H1 (cell line): Measurements from ENCODE around the gene FAM174A. TPM values are rescaled to one million over a fixed set of nuclear protein-coding genes. Genes with fewer than 3 reads are reported as not detected.

ENCODE experiments used
- CTCF ChIA-PET: fragments of 300-600 bp; sonication (Branson Sonifier 250); formaldehyde crosslinking; loops from one replicate; lab custom pipeline; 2021; ENCODE audit not compliant: partially characterized antibody; lab: Charles Lee
- POLR2A ChIA-PET: fragments of 300-600 bp; sonication (Branson Sonifier 250); formaldehyde crosslinking; loops from one replicate; lab custom pipeline; 2021; ENCODE audit warnings: inconsistent platforms; ENCODE audit not compliant: partially characterized antibody; lab: Charles Lee
- DNase-seq, 2 experiments: peaks; one replicate each; pipeline versions ENCODE4 v3.0.0 to v3.0.0-alpha.2; 2010 to 2022; ENCODE audit warnings: low spot score in 2 of 2, low read depth in 1 of 2, mixed read lengths in 1 of 2
- FAIRE-seq: peaks from 2 replicates; lab custom pipeline; 2011; peaks lifted over from hg19 to GRCh38; lab: Jason Lieb, UNC
- H2AFZ ChIP-seq: 2 replicates; pipeline ENCODE4 v1.8.1; 2012; ENCODE audit warnings: low read length, inconsistent platforms
- H2AK5ac ChIP-seq: 2 replicates; pipeline ENCODE4 v1.6.1; 2013; ENCODE audit warnings: low read depth, low read length
- H2BK120ac ChIP-seq: replicated peaks from 2 replicates; pipeline ENCODE3; 2013; ENCODE audit warnings: low read depth, low read length, inconsistent platforms
- H2BK12ac ChIP-seq: 2 replicates; pipeline ENCODE4 v1.6.1; 2013; ENCODE audit warnings: low read depth, low read length
- H2BK15ac ChIP-seq: 2 replicates; pipeline ENCODE4 v1.6.1; 2013; ENCODE audit warnings: low read length
- H2BK20ac ChIP-seq: 2 replicates; pipeline ENCODE4 v1.6.1; 2013; ENCODE audit warnings: low read length
- H2BK5ac ChIP-seq: 2 replicates; pipeline ENCODE4 v1.6.1; 2013; ENCODE audit warnings: low read depth, low read length
- H3K14ac ChIP-seq: 2 replicates; pipeline ENCODE4 v1.6.1; 2013; ENCODE audit warnings: inconsistent platforms; ENCODE audit not compliant: insufficient read length
- H3K18ac ChIP-seq: 2 replicates; pipeline ENCODE4 v1.6.1; 2013; ENCODE audit warnings: low read length; ENCODE audit errors: extremely low read depth
- H3K23ac ChIP-seq: 2 replicates; pipeline ENCODE4 v1.6.1; 2013; ENCODE audit warnings: inconsistent platforms; ENCODE audit not compliant: insufficient read length
- H3K23me2 ChIP-seq: 2 replicates; pipeline ENCODE4 v1.6.1; 2013; ENCODE audit warnings: low read depth, low read length
- H3K27ac ChIP-seq: 2 replicates; pipeline ENCODE4 v1.6.1; 2011; ENCODE audit warnings: low read depth, low read length, inconsistent platforms
- H3K27me3 ChIP-seq, 4 experiments: replicated peaks in 1 of 4; 1 replicate in 1 of 4; 2 replicates in 3 of 4; pipeline versions ENCODE4 v1.6.1 to v1.8.1; 2011 to 2013; ENCODE audit warnings: low read length in 3 of 4, mild to moderate bottlenecking in 3 of 4, inconsistent platforms in 2 of 4, mixed read lengths in 2 of 4, moderate library complexity in 1 of 4; ENCODE audit not compliant: control insufficient read depth in 3 of 4, insufficient read depth in 3 of 4; ENCODE audit errors: extremely low read depth in 1 of 4
- H3K36me3 ChIP-seq, 4 experiments: 2 replicates each; pipeline versions ENCODE4 v1.6.1 to v1.8.1; 2011 to 2013; ENCODE audit warnings: mild to moderate bottlenecking in 4 of 4, low read length in 3 of 4, moderate library complexity in 2 of 4, control low read depth in 1 of 4, inconsistent platforms in 1 of 4; ENCODE audit not compliant: insufficient read depth in 4 of 4, control insufficient read depth in 2 of 4
- H3K4ac ChIP-seq: replicated peaks from 2 replicates; pipeline ENCODE3; 2013; ENCODE audit warnings: low read length, low read depth, mixed read lengths, inconsistent platforms; ENCODE audit not compliant: insufficient read length
- H3K4me1 ChIP-seq, 4 experiments: replicated peaks in 1 of 4; 1 replicate in 1 of 4; 2 replicates in 3 of 4; pipeline versions ENCODE4 v1.6.1 to v1.8.1; 2011 to 2013; ENCODE audit warnings: low read length in 3 of 4, inconsistent platforms in 2 of 4, mixed read lengths in 1 of 4; ENCODE audit not compliant: insufficient read depth in 4 of 4, control insufficient read depth in 3 of 4
- H3K4me2 ChIP-seq, 2 experiments: 2 replicates each; pipeline versions ENCODE4 v1.6.1 to v1.8.1; 2011 to 2013; ENCODE audit warnings: low read depth in 2 of 2, low read length in 2 of 2, control low read depth in 1 of 2, inconsistent platforms in 1 of 2, mild to moderate bottlenecking in 1 of 2; ENCODE audit not compliant: insufficient read depth in 1 of 2
- H3K4me3 ChIP-seq, 4 experiments: fragments of 200-600, 300-600 bp in 1 of 4; sonication (generic), shearing (Covaris generic), sonication (Bioruptor Twin) in 1 of 4; 2 replicates each; pipeline versions ENCODE4 v1.5.1 to v1.8.1; 2011 to 2016; ENCODE audit warnings: low read length in 4 of 4, low read depth in 3 of 4, control low read depth in 2 of 4, inconsistent platforms in 2 of 4, mild to moderate bottlenecking in 2 of 4, mixed read lengths in 1 of 4, moderate library complexity in 1 of 4; ENCODE audit not compliant: insufficient read depth in 2 of 4; ENCODE audit errors: extremely low read depth in 1 of 4
- H3K56ac ChIP-seq: replicated peaks from 2 replicates; pipeline ENCODE3; 2013; ENCODE audit warnings: low read depth, mild to moderate bottlenecking, mixed read lengths, low read length, inconsistent platforms; ENCODE audit not compliant: insufficient read length
- H3K79me1 ChIP-seq: 2 replicates; pipeline ENCODE4 v1.6.1; 2013; ENCODE audit warnings: low read depth, low read length, control low read depth
- H3K79me2 ChIP-seq, 2 experiments: 2 replicates each; pipeline versions ENCODE4 v1.6.1 to v1.8.1; 2012 to 2013; ENCODE audit warnings: low read length in 2 of 2, mild to moderate bottlenecking in 2 of 2, inconsistent platforms in 1 of 2; ENCODE audit not compliant: insufficient read depth in 2 of 2, control insufficient read depth in 1 of 2
- H3K9ac ChIP-seq, 4 experiments: replicated peaks in 1 of 4; 1 replicate in 1 of 4; 2 replicates in 3 of 4; pipeline versions ENCODE4 v1.6.1 to v1.8.1; 2011 to 2013; ENCODE audit warnings: low read depth in 3 of 4, low read length in 3 of 4, control low read depth in 2 of 4, mild to moderate bottlenecking in 2 of 4, moderate library complexity in 2 of 4, inconsistent platforms in 1 of 4; ENCODE audit errors: extremely low read depth in 1 of 4
- H3K9me3 ChIP-seq, 2 experiments: 2 replicates each; pipeline versions ENCODE4 v1.6.1 to v1.8.1; 2012 to 2013; ENCODE audit warnings: mild to moderate bottlenecking in 2 of 2, moderate library complexity in 2 of 2, control low read depth in 1 of 2, inconsistent platforms in 1 of 2, low read depth in 1 of 2, low read length in 1 of 2, mixed read lengths in 1 of 2; ENCODE audit not compliant: insufficient read depth in 2 of 2
- H4K20me1 ChIP-seq, 2 experiments: replicated peaks in 1 of 2; 2 replicates each; pipeline versions ENCODE3 to v1.8.1; 2011 to 2013; ENCODE audit warnings: inconsistent platforms in 2 of 2, low read length in 2 of 2, mild to moderate bottlenecking in 1 of 2; ENCODE audit not compliant: insufficient read depth in 2 of 2, control insufficient read depth in 1 of 2
- H4K5ac ChIP-seq: 2 replicates; pipeline ENCODE4 v1.6.1; 2013; ENCODE audit warnings: low read length, low read depth, mixed read lengths, inconsistent platforms; ENCODE audit not compliant: insufficient read length
- H4K8ac ChIP-seq: 2 replicates; pipeline ENCODE4 v1.8.0; 2013; ENCODE audit warnings: mild to moderate bottlenecking, moderate library complexity, low read length, inconsistent platforms; ENCODE audit not compliant: insufficient read depth; ENCODE audit errors: extremely low read depth
- H4K91ac ChIP-seq: replicated peaks from 2 replicates; pipeline ENCODE3; 2013; ENCODE audit warnings: low read length, mixed read lengths, inconsistent platforms; ENCODE audit not compliant: insufficient read length
- CBX8 ChIP-seq: fragments of 300-800, 300-1000 bp; sonication (generic); IDR thresholded peaks from 2 replicates; pipeline ENCODE4 v1.7.1; 2016; ENCODE audit warnings: low read depth, low read length, borderline replicate concordance
- KDM5A ChIP-seq: fragments of 200-600 bp; IDR thresholded peaks from 2 replicates; pipeline ENCODE4 v1.7.1; 2012; ENCODE audit warnings: mild to moderate bottlenecking, low read length, inconsistent platforms, mixed read lengths
- RBBP5 ChIP-seq: IDR thresholded peaks from 2 replicates; pipeline ENCODE4 v1.7.1; 2012; ENCODE audit warnings: low read depth, mild to moderate bottlenecking, inconsistent platforms, low read length, moderate library complexity, borderline replicate concordance
- SIRT6 ChIP-seq: IDR thresholded peaks from one replicate; pipeline ENCODE4 v1.7.1; 2012; ENCODE audit warnings: low read length, inconsistent platforms
- SP4 ChIP-seq: IDR thresholded peaks from 2 replicates; pipeline ENCODE4 v1.6.1; 2012; ENCODE audit warnings: low read length, inconsistent platforms
- YY1 ChIP-seq: IDR thresholded peaks from 2 replicates; pipeline ENCODE4 v1.6.1; 2011; ENCODE audit warnings: low read depth, mild to moderate bottlenecking, low read length
- WGBS, 2 experiments: shearing (Covaris generic) in 1 of 2; methylation state at CpG; one replicate each; pipeline versions ENCODE4 v1.1.6 to v1.1.7; 2013 to 2015; ENCODE audit warnings: low lambda C conversion rate in 2 of 2, mixed read lengths in 2 of 2, inconsistent platforms in 1 of 2, low coverage in 1 of 2, missing lambda C conversion rate in 1 of 2; ENCODE audit not compliant: insufficient replicate concordance in 2 of 2, insufficient coverage in 1 of 2, insufficient read length in 1 of 2; ENCODE audit errors: extremely low coverage in 1 of 2, missing lambda C conversion rate in 1 of 2; 5-methylcytosine and 5-hydroxymethylcytosine counted together
- polyA plus RNA-seq, 7 experiments: library from polyadenylated mRNA; depleted of rRNA in 3 of 7; stranded (reverse) in 5 of 7; unstranded in 2 of 7; fragments of >200 nt in 5 of 7; fragments of 200-250 nt in 2 of 7; gene quantifications; 1 replicate in 5 of 7; 2 replicates in 1 of 7; 4 replicates in 1 of 7; pipeline versions ENCODE4 v1.2.1 to v1.2.3, GENCODE V29; 2011 to 2013; ENCODE audit warnings: missing spikeins in 2 of 7, mixed read lengths in 2 of 7
- total RNA-seq: library from RNA; stranded (reverse); fragmentation: NEBNext Ultra II Directional; extraction: Animal tissue kit (Norgen Biotek cat#: 25700); gene quantifications from 2 replicates; pipeline ENCODE4 v1.2.1, GENCODE V29; 2021
- TF ChIP-seq, protein P1 (sequence below): IDR thresholded peaks from 2 replicates; pipeline ENCODE4 v1.6.1; 2012; ENCODE audit warnings: low read length, inconsistent platforms

FAM174A gene
- total and polyA plus RNA-seq, 2 of the 8 experiments (the other 6 are each of a cell fraction or from before 2014, with no cell fraction given) = 3.9 to 5.3 TPM

DNA sequence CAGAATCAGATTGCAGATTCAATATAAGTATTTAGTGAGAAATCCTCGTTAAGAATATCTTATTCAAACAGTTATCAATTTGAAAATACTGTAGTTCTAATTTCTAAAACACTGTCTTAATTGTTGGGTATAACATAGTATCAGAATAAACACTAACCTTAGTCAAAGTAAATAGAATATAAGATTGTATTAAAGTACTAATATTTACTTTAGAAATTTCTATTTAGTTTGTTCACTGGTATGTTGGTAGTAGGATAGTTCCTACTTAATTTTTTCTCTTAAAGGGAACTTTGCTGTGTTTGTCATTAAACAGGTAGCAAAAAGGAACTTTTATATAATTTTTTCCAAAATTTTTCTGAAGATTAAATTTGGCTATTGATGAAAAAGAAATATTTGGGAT lies 42.3 kb downstream of the FAM174A start:
- no peaks in the 10 kb centered on the region for H3K4me1 ChIP-seq
- DNase-seq (no peak), FAIRE-seq (no peak)
- H3K23ac ChIP-seq = no peak overlapping the region
- H3K56ac ChIP-seq = no peak overlapping the region
- H2BK15ac ChIP-seq = no peak overlapping the region
- H2AK5ac ChIP-seq = no peak overlapping the region
- no peak overlapping the region for H2BK120ac ChIP-seq
- H4K5ac ChIP-seq = no peak overlapping the region
- no peak overlapping the region for H2BK20ac ChIP-seq
- POLR2A ChIA-PET = no interaction called here
- WGBS, 2 experiments = 88% methylated on average over 1 of the region's 1 CpG; no CpG with 5 or more reads in 1 of the 2 experiments
- CTCF ChIA-PET = no interaction called here
- no peaks in the 10 kb centered on the region for H3K36me3 ChIP-seq
- no peak overlapping the region for H3K27ac ChIP-seq
- H3K4ac ChIP-seq = no peak overlapping the region
- no peak overlapping the region for H3K18ac ChIP-seq
- H4K20me1 ChIP-seq = no peaks in the 10 kb centered on the region
- no peak overlapping the region for H2BK5ac ChIP-seq
- no peak overlapping the region for H3K14ac ChIP-seq
- H3K23me2 ChIP-seq = no peaks in the 10 kb centered on the region
- H3K4me3 ChIP-seq = no peak overlapping the region
- no peaks in the 10 kb centered on the region for H3K79me2 ChIP-seq
- H3K9ac ChIP-seq = no peak overlapping the region
- H2BK12ac ChIP-seq = no peak overlapping the region
- H3K27me3 ChIP-seq = peaks cover 0 to 1% (median 0%) of the 10 kb centered on the region in 4 experiments; a peak in 1 of 7 replicates
- H4K8ac ChIP-seq = no peak overlapping the region
- H2AFZ ChIP-seq = no peak overlapping the region
- no peak overlapping the region for H4K91ac ChIP-seq
- no peak overlapping the region for H3K4me2 ChIP-seq
- no peaks in the 10 kb centered on the region for H3K79me1 ChIP-seq
- no peaks in the 10 kb centered on the region for H3K9me3 ChIP-seq
- TF ChIP-seq SP4 = no peak
- TF ChIP-seq, protein P1, sequence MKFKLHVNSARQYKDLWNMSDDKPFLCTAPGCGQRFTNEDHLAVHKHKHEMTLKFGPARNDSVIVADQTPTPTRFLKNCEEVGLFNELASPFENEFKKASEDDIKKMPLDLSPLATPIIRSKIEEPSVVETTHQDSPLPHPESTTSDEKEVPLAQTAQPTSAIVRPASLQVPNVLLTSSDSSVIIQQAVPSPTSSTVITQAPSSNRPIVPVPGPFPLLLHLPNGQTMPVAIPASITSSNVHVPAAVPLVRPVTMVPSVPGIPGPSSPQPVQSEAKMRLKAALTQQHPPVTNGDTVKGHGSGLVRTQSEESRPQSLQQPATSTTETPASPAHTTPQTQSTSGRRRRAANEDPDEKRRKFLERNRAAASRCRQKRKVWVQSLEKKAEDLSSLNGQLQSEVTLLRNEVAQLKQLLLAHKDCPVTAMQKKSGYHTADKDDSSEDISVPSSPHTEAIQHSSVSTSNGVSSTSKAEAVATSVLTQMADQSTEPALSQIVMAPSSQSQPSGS = no peak
- no peak for TF ChIP-seq KDM5A
- TF ChIP-seq RBBP5 = no peak
- no peak for TF ChIP-seq YY1
- TF ChIP-seq SIRT6 = no peak
- no peak for TF ChIP-seq CBX8
